ENCODE results near the gene TBC1D12. TPM values are rescaled to one million over a fixed set of nuclear protein-coding genes. Genes with fewer than 3 reads are reported as not detected.
"Not testable (repeated sequence)": the region's sequence is repeated elsewhere in the genome, so short reads cannot be mapped to it uniquely, and the experiment has no call there.

The TBC1D12 gene
- polyA plus RNA-seq, 4 donors = 19.5 to 26.9 (median 23.1) TPM

DNA sequence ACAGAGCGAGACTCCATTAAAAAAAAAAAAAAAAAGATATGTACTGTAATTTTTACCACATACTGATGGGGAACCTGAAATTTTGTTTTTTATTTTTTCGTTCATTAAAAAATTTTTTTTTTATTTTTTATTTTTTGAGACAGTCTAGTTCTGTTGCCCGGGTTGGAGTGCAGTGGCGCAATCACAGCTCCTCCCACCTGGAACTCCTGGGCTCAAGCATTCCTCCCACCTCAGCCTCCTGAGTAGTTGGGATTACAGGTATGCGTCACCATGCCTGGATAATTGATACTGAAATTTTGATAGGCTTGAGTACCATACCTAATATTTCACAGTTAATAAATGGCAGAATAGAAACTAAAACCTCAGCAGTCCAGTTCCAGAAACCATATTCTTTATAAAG, 122.4 kb downstream of the TBC1D12 start:
- DNase-seq (ENCODE audit: low read depth in 4 of 4, low spot score in 3 of 4) = no peak

DNA sequence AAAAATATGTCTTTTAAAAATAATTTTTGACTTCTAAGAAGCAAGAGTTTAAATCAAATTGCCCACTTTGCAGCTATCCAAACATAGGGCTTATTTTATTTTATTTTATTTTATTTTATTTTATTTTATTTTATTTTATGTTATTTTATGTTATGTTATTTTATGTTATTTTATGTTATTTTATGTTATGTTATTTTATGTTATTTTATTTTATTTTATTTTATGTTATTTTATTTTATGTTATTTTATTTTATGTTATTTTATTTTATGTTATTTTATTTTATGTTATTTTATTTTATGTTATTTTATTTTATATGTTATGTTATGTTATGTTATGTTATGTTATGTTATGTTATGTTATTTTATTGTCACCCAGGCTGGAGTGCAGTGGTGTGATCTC, 129.2 kb downstream of the TBC1D12 start:
- not testable (repeated sequence) for DNase-seq (ENCODE audit: low read depth in 4 of 4, low spot score in 3 of 4)

- no peak for DNase-seq (ENCODE audit: low read depth in 4 of 4, low spot score in 3 of 4)
Measured at GRCh38 chr10:94533027-94533426, 130.7 kb downstream of the TBC1D12 start.

GRCh38 chr10:94542282-94542681, 139.9 kb downstream of the TBC1D12 start:
- DNase-seq (ENCODE audit: low read depth in 4 of 4, low spot score in 3 of 4) = not testable (repeated sequence)

DNA sequence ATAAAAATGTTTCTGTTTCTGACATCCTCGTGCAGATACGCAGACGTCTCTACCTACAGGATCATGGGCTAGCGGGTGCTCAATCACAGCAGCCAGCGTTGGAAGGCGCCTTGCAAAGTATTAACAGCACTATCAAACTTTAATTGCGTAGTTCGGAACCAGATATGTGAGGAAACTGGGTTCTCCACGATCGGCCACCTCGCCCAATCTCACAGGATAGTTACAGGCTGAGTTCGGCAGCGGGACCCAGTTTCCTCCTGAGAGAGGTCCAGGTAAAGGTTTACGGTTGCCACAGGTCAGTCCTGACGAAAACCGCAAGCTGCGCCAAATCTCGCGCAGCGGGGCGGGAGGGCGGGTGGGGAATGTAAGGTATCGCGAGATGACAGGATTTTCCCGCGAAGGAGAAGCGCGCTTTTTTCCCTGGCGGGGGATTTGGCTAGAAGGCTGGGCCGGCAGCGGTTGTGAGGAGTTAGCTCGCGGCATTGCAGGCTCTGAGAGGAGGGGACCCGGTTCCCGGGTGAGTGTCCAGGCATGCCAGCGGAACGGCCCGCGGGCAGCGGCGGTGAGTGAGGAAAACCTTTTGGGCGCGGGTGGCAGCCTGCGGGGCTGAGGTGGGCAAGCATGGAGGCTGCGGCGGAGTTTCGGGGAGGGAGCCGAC, 143.2 kb downstream of the TBC1D12 start, which contains the start of gene HELLS:
Gene HELLS, plus strand, starts transcription at position 398 of the 658 bp plus-strand sequence. Its CDS starts 134 bp downstream, at position 532.
- peak; percentile 81 to 87 (median 85) for DNase-seq (ENCODE audit: low read depth in 4 of 4, low spot score in 3 of 4)

DNA sequence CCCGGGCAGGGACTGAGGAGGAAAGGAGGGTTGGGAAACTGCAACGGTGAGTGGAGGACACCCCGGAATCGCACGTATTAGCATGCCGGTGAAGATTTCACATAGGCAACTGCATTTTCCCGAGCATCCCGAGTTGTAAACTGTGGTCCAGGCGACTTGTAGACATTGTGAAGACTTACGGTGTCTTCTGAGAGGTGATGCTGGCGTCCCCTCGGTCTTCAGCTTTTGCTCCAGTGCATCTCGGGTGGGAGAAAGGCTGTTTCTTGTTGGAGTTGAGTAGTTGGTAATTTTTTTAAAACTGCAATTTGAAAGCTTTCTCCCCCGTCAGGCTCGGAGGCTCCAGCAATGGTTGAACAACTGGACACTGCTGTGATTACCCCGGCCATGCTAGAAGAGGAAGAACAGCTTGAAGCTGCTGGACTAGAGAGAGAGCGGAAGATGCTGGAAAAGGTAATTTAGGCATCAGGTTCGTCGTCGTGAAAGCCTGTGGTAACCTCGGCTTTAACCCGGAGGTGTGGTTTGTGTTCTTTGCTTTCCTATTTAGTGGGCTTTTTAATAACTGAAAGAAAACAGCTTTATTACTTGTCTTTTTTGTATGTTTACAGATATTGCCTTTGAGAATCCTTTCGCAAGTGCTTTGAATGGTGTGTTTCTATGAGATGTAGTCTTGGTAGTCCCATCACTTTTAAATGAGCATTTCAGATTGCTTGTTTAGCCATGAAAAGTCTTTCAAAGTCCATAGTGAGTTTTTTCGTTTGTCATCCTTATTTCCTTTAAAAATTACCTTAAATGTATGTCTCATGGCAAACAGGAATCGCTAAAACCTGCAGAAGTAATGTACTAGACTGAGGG, 143.9 kb downstream of the TBC1D12 start:
- DNase-seq (ENCODE audit: low read depth in 4 of 4, low spot score in 3 of 4) = peak in 1 of 4 donors; percentile 38

- DNase-seq (ENCODE audit: low read depth in 4 of 4, low spot score in 3 of 4) = no peak
Measured at GRCh38 chr10:94546901-94547185, 144.5 kb downstream of the TBC1D12 start.

DNA sequence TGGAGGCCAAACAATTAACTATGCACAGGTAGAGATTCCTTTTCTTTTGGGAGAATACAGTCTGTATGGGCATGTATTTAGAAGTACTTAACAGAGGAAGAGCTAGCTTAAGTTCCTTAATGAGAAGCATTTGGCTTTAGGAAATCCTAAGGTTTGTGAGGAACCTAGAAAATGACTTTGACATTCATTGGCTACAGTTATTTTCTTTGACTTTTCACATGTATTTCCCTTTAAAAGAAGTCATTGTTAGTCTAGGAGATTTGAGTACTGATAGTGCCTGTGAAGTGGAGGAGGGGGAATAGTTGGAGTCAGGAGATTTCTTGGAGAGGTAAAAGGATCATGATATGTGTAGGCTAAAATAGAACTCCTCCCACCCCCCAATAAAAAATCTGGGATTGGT, 146.9 kb downstream of the TBC1D12 start:
- DNase-seq (ENCODE audit: low read depth in 4 of 4, low spot score in 3 of 4) = no peak

- not testable (repeated sequence) for DNase-seq (ENCODE audit: low read depth in 4 of 4, low spot score in 3 of 4)
Measured at GRCh38 chr10:94567714-94568307, 165.5 kb downstream of the TBC1D12 start.

DNA sequence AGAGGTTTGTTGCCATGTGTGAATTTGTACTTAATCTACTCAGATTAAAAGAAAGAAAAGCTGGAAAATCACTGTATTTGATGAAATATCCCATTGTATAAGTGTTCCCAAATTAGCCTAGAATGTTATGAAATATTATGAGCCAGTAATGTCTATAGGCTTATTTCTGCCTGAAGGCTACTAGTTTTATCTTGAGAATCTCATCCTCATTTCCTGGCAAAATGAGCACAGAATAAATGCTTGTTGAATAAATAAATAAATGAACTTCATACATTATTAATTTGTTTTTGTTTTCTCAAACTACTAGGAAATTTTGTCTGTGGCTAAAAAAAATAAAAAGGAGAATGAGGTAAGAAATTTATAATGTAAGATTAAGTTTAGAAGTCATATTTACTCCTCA, 168.7 kb downstream of the TBC1D12 start:
- DNase-seq (ENCODE audit: low read depth in 4 of 4, low spot score in 3 of 4) = no peak

DNA sequence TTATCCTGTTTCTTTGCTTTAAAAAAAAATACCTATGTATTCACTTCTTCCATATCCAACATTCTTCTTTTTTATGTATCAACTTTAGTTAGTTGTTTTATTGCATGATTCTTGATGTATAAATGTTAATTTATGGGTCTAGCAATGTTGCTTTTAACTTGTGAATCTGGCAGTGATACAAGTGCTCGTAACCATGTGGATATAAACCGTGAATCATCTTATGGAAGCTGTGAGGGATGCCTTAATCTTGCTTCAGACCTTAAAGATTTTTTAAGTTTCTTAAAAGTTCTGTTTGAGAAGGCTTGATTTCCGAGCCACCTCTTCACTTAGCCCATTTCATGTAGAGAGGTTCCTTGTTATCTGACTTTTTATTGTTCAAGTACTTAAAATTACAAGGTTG, 169.2 kb downstream of the TBC1D12 start:
- no peak for DNase-seq (ENCODE audit: low read depth in 4 of 4, low spot score in 3 of 4)

- no peak for DNase-seq (ENCODE audit: low read depth in 4 of 4, low spot score in 3 of 4)
Measured at GRCh38 chr10:94578790-94579189, 176.4 kb downstream of the TBC1D12 start.

- DNase-seq (ENCODE audit: low read depth in 4 of 4, low spot score in 3 of 4) = no peak
Measured at GRCh38 chr10:94583124-94583523, 180.8 kb downstream of the TBC1D12 start.

Other genes starting within 250 kb of the TBC1D12 start
- gene NOC3L, start 39.6 kb upstream of the TBC1D12 start, polyA plus RNA-seq (ENCODE audit: insufficient read length in 4 of 4) = 10 to 100 TPM; 19.7 to 24.1 (median 23.4) TPM
- 10 to 100 TPM; 25.2 to 35.5 (median 30.7) TPM for gene HELLS, start 143.2 kb downstream of the TBC1D12 start, polyA plus RNA-seq (ENCODE audit: insufficient read length in 4 of 4)

Data from right renal pelvis (tissue), 4 donors.